ENCODE measurements around the gene DPYSL5. TPM values are rescaled to one million over a fixed set of nuclear protein-coding genes. Genes with fewer than 3 reads are reported as not detected.

The DPYSL5 gene
- total and polyA plus RNA-seq, 9 of the 15 experiments (the other 6 are each of a cell fraction or from before 2014, with no cell fraction given) = 0.06 TPM; not detected in 8

DNA sequence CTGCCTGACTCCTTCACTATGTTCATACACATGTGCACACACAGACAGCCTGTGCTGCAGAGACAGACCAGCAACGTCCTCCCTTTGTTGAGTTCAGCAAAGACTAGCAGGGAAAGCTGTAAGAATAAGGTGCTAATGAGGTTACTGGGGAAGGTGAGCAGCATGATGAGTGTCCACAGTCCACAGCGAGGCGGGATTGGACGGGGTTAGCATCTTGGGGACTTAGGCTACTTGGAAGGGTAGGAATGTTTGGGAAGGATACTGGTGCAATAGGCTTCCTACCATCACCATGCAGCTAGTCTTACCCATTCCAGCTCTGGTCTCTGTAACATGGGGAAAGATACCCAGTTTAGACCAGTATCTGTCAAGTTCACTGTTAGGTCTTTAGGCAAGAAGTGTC is 41.9 kb downstream of the DPYSL5 start (continued):
- TF ChIP-seq RBBP5 (IDR thresholded peaks at IDR 0.05; ENCODE audit: borderline replicate concordance, insufficient read depth, low read length, poor library complexity, severe bottlenecking) (no peak), SMARCA5 (IDR thresholded peaks at IDR 0.05) (no peak), E2F3 (CRISPR knock-in tag; IDR thresholded peaks at IDR 0.05) (no peak), RBM25 (IDR thresholded peaks at IDR 0.05; ENCODE audit: low read depth, low read length, severe bottlenecking) (no peak), ZNF449 (CRISPR knock-in tag; IDR thresholded peaks at IDR 0.05) (no peak)
- TF ChIP-seq, protein P1, sequence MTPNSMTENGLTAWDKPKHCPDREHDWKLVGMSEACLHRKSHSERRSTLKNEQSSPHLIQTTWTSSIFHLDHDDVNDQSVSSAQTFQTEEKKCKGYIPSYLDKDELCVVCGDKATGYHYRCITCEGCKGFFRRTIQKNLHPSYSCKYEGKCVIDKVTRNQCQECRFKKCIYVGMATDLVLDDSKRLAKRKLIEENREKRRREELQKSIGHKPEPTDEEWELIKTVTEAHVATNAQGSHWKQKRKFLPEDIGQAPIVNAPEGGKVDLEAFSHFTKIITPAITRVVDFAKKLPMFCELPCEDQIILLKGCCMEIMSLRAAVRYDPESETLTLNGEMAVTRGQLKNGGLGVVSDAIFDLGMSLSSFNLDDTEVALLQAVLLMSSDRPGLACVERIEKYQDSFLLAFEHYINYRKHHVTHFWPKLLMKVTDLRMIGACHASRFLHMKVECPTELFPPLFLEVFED (CRISPR knock-in tag; conservative IDR thresholded peaks at IDR 0.05) = no peak

- no peaks in the 10 kb centered on the region for H3K9me1 ChIP-seq (ENCODE audit: control insufficient read depth, insufficient read depth, low read length)
- ChIA-PET POLR2A (interaction anchor here (1.3 to 1.8 kb wide), 2 partner anchors 9 to 22 kb away, joined by 3 to 5 read pairs; no protein-coding TSS in a partner anchor), CTCF (ENCODE audit: low intra/inter-chr PET ratio) (no interaction called here)
- BruUV-seq (replicated peaks) = no TSS peak
- no peak overlapping the region for H3K9ac ChIP-seq (ENCODE audit: insufficient read depth in 1 of 2, low read depth in 2 of 2, low read length in 2 of 2)
- H3K4me2 ChIP-seq (ENCODE audit: insufficient read depth, low read length) = no peak overlapping the region
- H3K4me1 ChIP-seq (replicated peaks in 1 of 2; ENCODE audit: control insufficient read depth in 2 of 2, insufficient read depth in 2 of 2, low read length in 2 of 2) = no peaks in the 10 kb centered on the region
- no peak overlapping the region for H2AFZ ChIP-seq (ENCODE audit: low read depth, low read length)
- H3K9me3 ChIP-seq (replicated peaks; ENCODE audit: control insufficient read depth, insufficient read depth, low read depth, low read length) = no peaks in the 10 kb centered on the region; the same call in 1 of the 2 replicates
- H3K27ac ChIP-seq (ENCODE audit: extremely low read depth, low read depth, low read length) = no peak overlapping the region
- H3K36me3 ChIP-seq (ENCODE audit: control insufficient read depth, insufficient read depth, low read length) = no peaks in the 10 kb centered on the region
- H4K20me1 ChIP-seq (replicated peaks; ENCODE audit: control insufficient read depth, insufficient read depth, low read length) = no peaks in the 10 kb centered on the region
- H3K27me3 ChIP-seq (ENCODE audit: control insufficient read depth in 2 of 2, insufficient read depth in 2 of 2, low read length in 2 of 2) = peaks cover 35 to 46% of the 10 kb centered on the region in 2 experiments
- no peak; the same call in 2 of the 3 replicates for ATAC-seq
- WGBS (ENCODE audit: insufficient coverage, low coverage, missing lambda C conversion rate) = 3% methylated on average over 11 of the region's 11 CpGs
- intact Hi-C loops (cut with micrococcal nuclease) (no loop called here), in situ Hi-C loops (cut with MboI) (no loop called here)
- no peak overlapping the region for H3K4me3 ChIP-seq
- H3K79me2 ChIP-seq (ENCODE audit: control insufficient read depth, insufficient read depth, low read length) = no peaks in the 10 kb centered on the region
- FAIRE-seq = no peak
- no peak for DNase-seq (ENCODE audit: extremely low read depth in 1 of 4, low spot score in 3 of 4)
- TF ChIP-seq CTCF (IDR thresholded peaks at IDR 0.05 in 2 of 3, conservative IDR thresholded peaks at IDR 0.05 in 1 of 3; ENCODE audit: insufficient read depth in 2 of 3, low read depth in 1 of 3, low read length in 3 of 3) (no peak), YBX1 (IDR thresholded peaks at IDR 0.05) (no peak), HMG20B (CRISPR knock-in tag; IDR thresholded peaks at IDR 0.05) (no peak)
- TF ChIP-seq, protein P2, sequence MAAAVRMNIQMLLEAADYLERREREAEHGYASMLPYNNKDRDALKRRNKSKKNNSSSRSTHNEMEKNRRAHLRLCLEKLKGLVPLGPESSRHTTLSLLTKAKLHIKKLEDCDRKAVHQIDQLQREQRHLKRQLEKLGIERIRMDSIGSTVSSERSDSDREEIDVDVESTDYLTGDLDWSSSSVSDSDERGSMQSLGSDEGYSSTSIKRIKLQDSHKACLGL (CRISPR knock-in tag; IDR thresholded peaks at IDR 0.05; ENCODE audit: borderline replicate concordance, poor library complexity, severe bottlenecking) = no peak
Observed at GRCh38 chr2:26890341-26891000, 42.5 kb downstream of the DPYSL5 start.

All from K562 (cell line).